ENCODE results near the gene AASDHPPT.

GRCh38 chr11:106059617-106060016 is 17.8 kb upstream of the AASDHPPT start:
- no peak for TF ChIP-seq ZBTB49 (CRISPR knock-in tag; IDR thresholded peaks at IDR 0.05; ENCODE audit: borderline replicate concordance)
- TF ChIP-seq CTCF (IDR thresholded peaks at IDR 0.05 in 2 of 3, conservative IDR thresholded peaks at IDR 0.05 in 1 of 3; ENCODE audit: insufficient read depth in 2 of 3, low read depth in 1 of 3, low read length in 3 of 3) = no peak
- TF ChIP-seq FOXJ3 (CRISPR knock-in tag; IDR thresholded peaks at IDR 0.05) = no peak
- no peak for TF ChIP-seq NCOA1 (IDR thresholded peaks at IDR 0.05; ENCODE audit: low read depth)
- TF ChIP-seq MAX (CRISPR knock-in tag; IDR thresholded peaks at IDR 0.05) = no peak
- TF ChIP-seq ZNF184 (CRISPR knock-in tag; IDR thresholded peaks at IDR 0.05) = no peak

Measured in K562 (cell line).